NCI-H2227 (cell line): ENCODE results near the gene HDGFL3.
"Not testable (repeated sequence)": the region's sequence is repeated elsewhere in the genome, so short reads cannot be mapped to it uniquely, and the experiment has no call there.

Experiments used
- DNase-seq: peaks from one replicate; lab custom pipeline; 2025; ENCODE audit not compliant: unreplicated experiment; lab: John Stamatoyannopoulos, UW

The HDGFL3 gene

GRCh38 chr15:83198476-83198875, 9.1 kb downstream of the HDGFL3 start:
- no peak for DNase-seq

GRCh38 chr15:83194528-83194927, 13.1 kb downstream of the HDGFL3 start:
- no peak for DNase-seq

GRCh38 chr15:83193721-83194120, 13.9 kb downstream of the HDGFL3 start:
- DNase-seq, result no peak

GRCh38 chr15:83192742-83193141, 14.9 kb downstream of the HDGFL3 start:
- DNase-seq, result no peak

- DNase-seq, result no peak
These were observed 17.2 kb downstream of the HDGFL3 start for GRCh38 chr15:83190450-83190849.

GRCh38 chr15:83185561-83185960, 22.1 kb downstream of the HDGFL3 start:
- no peak for DNase-seq

- DNase-seq, result no peak
These were observed 28.7 kb downstream of the HDGFL3 start for GRCh38 chr15:83178869-83179325.

- DNase-seq, result no peak
These were observed 29.2 kb downstream of the HDGFL3 start for GRCh38 chr15:83178390-83178789.

- DNase-seq, result no peak
These were observed 32.7 kb downstream of the HDGFL3 start for GRCh38 chr15:83174891-83175290.

- no peak for DNase-seq
These were observed 37.0 kb downstream of the HDGFL3 start for GRCh38 chr15:83170474-83171165.

- DNase-seq, result not testable (repeated sequence)
These were observed 38.0 kb downstream of the HDGFL3 start for GRCh38 chr15:83169576-83169975.

- DNase-seq, result no peak
These were observed 40.8 kb downstream of the HDGFL3 start for GRCh38 chr15:83166830-83167229.

GRCh38 chr15:83166218-83166617, 41.4 kb downstream of the HDGFL3 start:
- DNase-seq, result no peak

GRCh38 chr15:83164771-83165404, 42.7 kb downstream of the HDGFL3 start:
- no peak for DNase-seq

- no peak for DNase-seq
These were observed 43.4 kb downstream of the HDGFL3 start for GRCh38 chr15:83164111-83164770.

- DNase-seq, result no peak
These were observed 44.6 kb downstream of the HDGFL3 start for GRCh38 chr15:83163032-83163431.

- DNase-seq, result no peak
These were observed 46.9 kb downstream of the HDGFL3 start for GRCh38 chr15:83160741-83161140.

GRCh38 chr15:83158393-83158792, 49.2 kb downstream of the HDGFL3 start:
- no peak for DNase-seq

- no peak for DNase-seq
These were observed 51.7 kb downstream of the HDGFL3 start for GRCh38 chr15:83155942-83156341.

GRCh38 chr15:83153288-83153687, 54.3 kb downstream of the HDGFL3 start:
- no peak for DNase-seq

- DNase-seq, result no peak
These were observed 62.9 kb downstream of the HDGFL3 start for GRCh38 chr15:83144771-83145170.

GRCh38 chr15:83142151-83142550, 65.5 kb downstream of the HDGFL3 start:
- not testable (repeated sequence) for DNase-seq
